ACC112 (cell line): ENCODE measurements around the gene TCEA3.

Experiments
- H2AFZ ChIP-seq: fragments of 200-600 bp; sonication (generic); one replicate; pipeline ENCODE4 v1.6.0; 2017; ENCODE audit warnings: antibody characterized with exemption, low read length; ENCODE audit not compliant: unreplicated experiment
- H3K27ac ChIP-seq: fragments of 200-600 bp; sonication (generic); 2 replicates; pipeline ENCODE4 v1.5.1; 2014; ENCODE audit warnings: low read depth, mild to moderate bottlenecking, antibody characterized with exemption, low read length, moderate library complexity
- H3K27me3 ChIP-seq: fragments of 200-600 bp; sonication (generic); 2 replicates; pipeline ENCODE4 v1.6.1; 2014; ENCODE audit warnings: mild to moderate bottlenecking, antibody characterized with exemption, low read length, moderate library complexity, mixed read lengths; ENCODE audit not compliant: insufficient read depth
- H3K36me3 ChIP-seq: fragments of 200-600 bp; sonication (generic); 2 replicates; pipeline ENCODE4 v1.6.1; 2016; ENCODE audit warnings: mild to moderate bottlenecking, antibody characterized with exemption, low read length, moderate library complexity, mixed read lengths; ENCODE audit not compliant: insufficient read depth
- H3K4me1 ChIP-seq: fragments of 200-600 bp; sonication (generic); one replicate; pipeline ENCODE4 v1.6.1; 2016; ENCODE audit warnings: low read length, mixed read lengths; ENCODE audit not compliant: insufficient read depth, unreplicated experiment, control insufficient read depth
- H3K4me3 ChIP-seq: fragments of 200-600 bp; sonication (generic); 2 replicates; pipeline ENCODE4 v1.5.1; 2014; ENCODE audit warnings: mild to moderate bottlenecking, low read depth, low read length
- H3K79me2 ChIP-seq: fragments of 200-600 bp; sonication (generic); one replicate; pipeline ENCODE4 v1.6.0; 2016; ENCODE audit warnings: low read length; ENCODE audit not compliant: control insufficient read depth, unreplicated experiment, insufficient read depth

The TCEA3 gene

GRCh38 chr1:23402286-23403037, 22.1 kb downstream of the TCEA3 start:
- H3K27ac ChIP-seq: peak overlapping the region; percentile 74

GRCh38 chr1:23401313-23401712, 23.2 kb downstream of the TCEA3 start:
- peaks cover 29% of the 10 kb centered on the region for H3K4me1 ChIP-seq
- H3K27ac ChIP-seq: no peak overlapping the region
- no peaks in the 10 kb centered on the region for H3K27me3 ChIP-seq
- no peak overlapping the region for H2AFZ ChIP-seq
- H3K4me3 ChIP-seq: no peak overlapping the region
- H3K79me2 ChIP-seq: no peaks in the 10 kb centered on the region
- H3K36me3 ChIP-seq: no peaks in the 10 kb centered on the region

More at GRCh38 chr1:23402286-23403037, 22.1 kb downstream of the TCEA3 start:
- H3K79me2 ChIP-seq: no peaks in the 10 kb centered on the region
- H3K36me3 ChIP-seq: no peaks in the 10 kb centered on the region
- no peak overlapping the region for H3K4me3 ChIP-seq
- no peak overlapping the region for H2AFZ ChIP-seq
- no peaks in the 10 kb centered on the region for H3K27me3 ChIP-seq
- peaks cover 29% of the 10 kb centered on the region for H3K4me1 ChIP-seq

GRCh38 chr1:23400324-23401114, 24.0 kb downstream of the TCEA3 start:
- H3K4me1 ChIP-seq: peaks cover 29% of the 10 kb centered on the region
- H2AFZ ChIP-seq: no peak overlapping the region
- H3K79me2 ChIP-seq: no peaks in the 10 kb centered on the region
- peak overlapping the region; percentile 24; the same call in 1 of the 2 replicates for H3K27ac ChIP-seq
- no peaks in the 10 kb centered on the region for H3K27me3 ChIP-seq
- no peak overlapping the region for H3K4me3 ChIP-seq
- H3K36me3 ChIP-seq: no peaks in the 10 kb centered on the region

- H3K36me3 ChIP-seq: no peaks in the 10 kb centered on the region
- no peak overlapping the region for H3K4me3 ChIP-seq
- no peak overlapping the region for H2AFZ ChIP-seq
- H3K27me3 ChIP-seq: no peaks in the 10 kb centered on the region
- H3K27ac ChIP-seq: no peak overlapping the region
- H3K4me1 ChIP-seq: peaks cover 37% of the 10 kb centered on the region
- no peaks in the 10 kb centered on the region for H3K79me2 ChIP-seq
These were observed 25.3 kb downstream of the TCEA3 start for GRCh38 chr1:23399229-23399628.

GRCh38 chr1:23397908-23398307, 26.6 kb downstream of the TCEA3 start:
- no peaks in the 10 kb centered on the region for H3K27me3 ChIP-seq
- H3K27ac ChIP-seq: no peak overlapping the region
- H3K36me3 ChIP-seq: no peaks in the 10 kb centered on the region

GRCh38 chr1:23396380-23396779, 28.2 kb downstream of the TCEA3 start:
- H3K36me3 ChIP-seq: no peaks in the 10 kb centered on the region
- no peak overlapping the region for H2AFZ ChIP-seq
- H3K27ac ChIP-seq: no peak overlapping the region
- H3K4me1 ChIP-seq: peaks cover 33% of the 10 kb centered on the region
- no peaks in the 10 kb centered on the region for H3K27me3 ChIP-seq
- H3K79me2 ChIP-seq: no peaks in the 10 kb centered on the region
- H3K4me3 ChIP-seq: no peak overlapping the region

More at GRCh38 chr1:23397908-23398307, 26.6 kb downstream of the TCEA3 start:
- H3K79me2 ChIP-seq: no peaks in the 10 kb centered on the region
- no peak overlapping the region for H3K4me3 ChIP-seq
- no peak overlapping the region for H2AFZ ChIP-seq
- H3K4me1 ChIP-seq: peaks cover 40% of the 10 kb centered on the region

GRCh38 chr1:23395849-23396248, 28.7 kb downstream of the TCEA3 start:
- Histone ChIP-seq H3K4me3 (no peak overlapping the region), H3K79me2 (no peaks in the 10 kb centered on the region), H3K27ac (no peak overlapping the region), H2AFZ (no peak overlapping the region), H3K36me3 (no peaks in the 10 kb centered on the region), H3K27me3 (no peaks in the 10 kb centered on the region), H3K4me1 (peaks cover 31% of the 10 kb centered on the region)

GRCh38 chr1:23395154-23395724, 29.3 kb downstream of the TCEA3 start:
- no peaks in the 10 kb centered on the region for H3K27me3 ChIP-seq
- peaks cover 25% of the 10 kb centered on the region for H3K4me1 ChIP-seq
- H3K4me3 ChIP-seq: peak overlapping the region; percentile 44
- H3K36me3 ChIP-seq: no peaks in the 10 kb centered on the region
- H3K27ac ChIP-seq: peak overlapping the region; percentile 90
- H2AFZ ChIP-seq: peak overlapping the region; percentile 57
- H3K79me2 ChIP-seq: no peaks in the 10 kb centered on the region

GRCh38 chr1:23394684-23395083, 29.9 kb downstream of the TCEA3 start:
- Histone ChIP-seq H3K4me3 (peak overlapping the region; percentile 44), H3K79me2 (no peaks in the 10 kb centered on the region), H3K36me3 (no peaks in the 10 kb centered on the region), H2AFZ (peak overlapping the region; percentile 57), H3K27ac (peak overlapping the region; percentile 90), H3K4me1 (peaks cover 25% of the 10 kb centered on the region), H3K27me3 (no peaks in the 10 kb centered on the region)

- Histone ChIP-seq H3K4me3 (peak overlapping the region; percentile 44), H3K36me3 (no peaks in the 10 kb centered on the region), H3K27ac (peak overlapping the region; percentile 90), H3K79me2 (no peaks in the 10 kb centered on the region), H2AFZ (peak overlapping the region; percentile 57), H3K4me1 (peaks cover 25% of the 10 kb centered on the region), H3K27me3 (no peaks in the 10 kb centered on the region)
These were observed 30.4 kb downstream of the TCEA3 start for GRCh38 chr1:23394181-23394580.
